NCI-H82 treated with DMSO at 0.1 percent for 48 hours (cell line): Measurements from ENCODE around the gene NT5M.
A peak's percentile ranks its signal among the peaks of the same experiment; 100 is the strongest.
"Not testable (repeated sequence)": the region's sequence is repeated elsewhere in the genome, so short reads cannot be mapped to it uniquely, and the experiment has no call there.

ENCODE experiments used
- DNase-seq: peaks from one replicate; lab custom pipeline; 2025; ENCODE audit not compliant: unreplicated experiment; lab: John Stamatoyannopoulos, UW

NT5M gene

DNA sequence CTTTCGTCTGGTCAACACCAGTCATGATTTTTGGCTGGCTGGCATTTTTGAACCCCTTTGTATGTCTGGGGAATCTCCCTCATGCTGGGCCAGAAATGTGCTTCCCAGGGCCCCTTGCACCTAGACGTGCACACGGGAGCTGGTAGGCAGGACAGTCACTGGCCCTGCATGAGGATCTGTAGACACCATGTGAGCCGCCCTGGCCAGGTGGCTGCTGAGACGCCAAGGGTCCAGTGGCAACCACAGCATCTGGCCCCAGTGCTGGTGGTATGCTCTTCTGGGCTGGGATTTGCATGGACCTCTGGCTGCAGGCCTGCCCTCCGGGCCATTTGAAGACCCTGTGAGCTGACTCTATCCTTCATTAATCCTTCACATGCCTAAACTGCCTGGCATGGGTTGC lies 67.5 kb downstream of the NT5M start:
- DNase-seq, result no peak

DNA sequence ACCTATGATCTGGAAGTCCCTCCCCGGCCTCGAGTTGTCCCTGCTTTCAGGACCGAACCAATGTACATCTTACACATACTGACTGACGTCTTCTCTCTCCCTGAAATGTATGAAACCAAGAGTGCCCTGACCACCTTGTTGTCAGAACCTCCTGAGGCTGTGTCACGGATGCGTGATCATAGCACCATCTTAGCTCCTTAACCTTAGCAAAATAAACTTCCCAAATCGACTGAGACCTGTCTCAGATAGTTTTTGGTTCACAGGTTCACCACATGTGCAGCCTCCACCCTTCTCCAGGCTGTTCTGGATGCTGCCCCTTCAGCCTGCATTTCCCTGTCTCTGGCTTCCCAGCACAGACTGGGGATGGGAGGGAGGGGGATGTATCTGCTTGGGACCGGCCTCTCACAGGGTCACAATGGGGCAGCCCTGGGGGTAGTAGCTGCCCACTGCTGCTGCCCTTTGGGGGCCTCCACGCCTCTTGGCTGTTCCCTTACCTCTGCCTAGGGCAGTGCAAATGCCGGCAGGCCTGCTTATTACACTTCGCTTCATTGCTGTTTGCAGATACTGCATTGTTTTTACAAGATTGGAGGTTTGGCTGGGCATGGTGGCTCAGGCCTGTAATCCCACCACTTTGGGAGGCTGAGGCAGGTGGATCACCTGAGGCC lies 69.8 kb downstream of the NT5M start:
- DNase-seq, result no peak

- DNase-seq, result no peak
Observed at GRCh38 chr17:17375841-17376240, 72.7 kb downstream of the NT5M start.

DNA sequence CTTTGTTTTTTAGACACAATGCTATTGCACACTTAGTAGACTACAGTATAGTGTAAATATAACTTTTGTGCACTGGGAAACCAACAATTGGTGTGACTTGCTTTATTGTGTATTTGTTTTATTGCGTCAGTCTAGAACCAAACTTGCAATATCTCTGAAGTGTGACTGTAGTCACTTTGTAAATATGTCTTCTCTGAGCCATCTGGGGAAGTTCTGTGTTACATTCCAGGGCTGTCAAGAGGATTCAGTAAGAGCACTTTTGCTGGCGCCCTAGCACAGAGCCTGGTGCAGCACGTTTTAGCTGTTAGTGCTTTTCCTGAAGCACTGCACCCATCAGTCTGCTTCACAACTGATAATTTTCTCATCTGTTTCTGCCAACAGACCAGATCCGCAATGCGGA lies 73.2 kb downstream of the NT5M start:
- no peak for DNase-seq

GRCh38 chr17:17377071-17377967 lies 74.1 kb downstream of the NT5M start:
- peak; percentile 35 for DNase-seq

DNA sequence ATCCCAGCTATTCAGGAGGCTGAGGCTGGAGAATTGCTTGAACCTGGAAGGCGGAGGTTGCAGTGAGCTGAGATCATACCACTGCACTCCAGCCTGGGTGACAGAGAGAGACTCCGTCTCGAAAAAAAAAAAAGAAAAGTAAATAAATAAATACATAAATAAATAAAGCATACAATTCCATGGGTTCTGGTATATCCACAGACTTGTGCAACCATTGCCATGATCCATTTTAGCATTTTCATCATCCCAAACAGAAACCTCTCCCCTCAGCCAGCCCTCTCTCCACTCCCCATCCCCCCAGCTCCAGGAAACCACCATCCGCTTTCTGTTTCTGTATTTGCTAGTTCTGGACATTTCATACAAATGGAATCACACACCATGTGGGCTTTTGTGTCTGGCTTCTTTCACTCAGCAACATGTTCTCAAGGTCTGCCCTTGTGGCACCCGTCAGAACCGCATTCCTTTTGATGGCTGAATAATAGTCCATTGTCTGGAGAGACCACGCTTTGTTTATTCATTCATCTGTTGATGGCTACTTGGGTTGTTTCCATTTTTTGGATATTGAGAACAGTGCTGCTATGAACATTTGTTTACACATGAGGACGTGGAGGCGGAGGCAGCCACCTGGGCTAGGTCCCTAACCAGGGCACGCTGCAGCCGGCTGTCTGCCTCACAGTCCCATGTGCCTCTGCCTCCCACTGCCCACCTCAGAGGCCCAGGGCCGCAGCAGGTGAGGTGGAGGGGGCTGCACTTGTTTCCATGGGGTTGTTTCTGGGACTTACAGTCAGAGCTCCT lies 76.2 kb downstream of the NT5M start:
- DNase-seq, result no peak

DNA sequence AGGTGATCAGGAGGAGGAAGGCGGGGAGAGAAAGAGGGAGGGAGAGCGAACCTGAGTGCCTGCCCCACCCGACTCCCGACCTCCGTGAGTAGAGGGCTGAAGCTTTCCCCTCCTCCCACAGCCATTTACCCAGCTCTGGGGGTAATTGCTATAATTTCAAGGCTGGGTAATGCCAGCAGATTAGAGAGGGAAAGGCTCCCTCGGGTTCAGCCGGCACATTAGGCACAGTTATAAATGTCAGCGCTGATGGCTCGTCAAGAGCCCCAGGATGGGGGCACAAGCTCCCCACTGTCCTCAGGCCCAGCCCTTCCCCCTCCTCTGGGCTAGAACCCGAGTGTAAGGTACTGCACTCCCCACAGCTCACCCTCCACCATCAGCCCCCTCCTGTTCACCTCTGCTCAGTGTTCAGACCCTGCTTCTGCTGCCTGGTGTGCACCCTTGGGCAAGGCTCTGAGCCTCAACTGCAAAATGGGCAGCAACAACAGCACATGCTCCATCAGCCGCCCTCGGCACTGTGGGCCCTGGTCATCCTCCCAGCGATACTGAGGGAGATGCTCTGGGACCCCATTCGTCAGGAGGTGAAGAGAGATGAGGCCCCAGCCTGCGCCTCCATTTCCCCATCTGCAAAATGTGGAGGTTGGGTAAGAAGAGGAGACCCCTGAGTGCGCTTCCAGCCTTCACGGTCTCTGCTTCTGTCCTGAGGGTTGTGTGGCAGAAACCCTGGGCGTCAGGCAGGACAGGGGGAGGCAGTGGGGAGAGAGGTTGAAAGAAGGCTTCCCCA lies 77.2 kb downstream of the NT5M start:
- no peak for DNase-seq

GRCh38 chr17:17381446-17382064 lies 78.4 kb downstream of the NT5M start:
- no peak for DNase-seq

- DNase-seq, result no peak
Observed at GRCh38 chr17:17382065-17382459, 78.9 kb downstream of the NT5M start.

DNA sequence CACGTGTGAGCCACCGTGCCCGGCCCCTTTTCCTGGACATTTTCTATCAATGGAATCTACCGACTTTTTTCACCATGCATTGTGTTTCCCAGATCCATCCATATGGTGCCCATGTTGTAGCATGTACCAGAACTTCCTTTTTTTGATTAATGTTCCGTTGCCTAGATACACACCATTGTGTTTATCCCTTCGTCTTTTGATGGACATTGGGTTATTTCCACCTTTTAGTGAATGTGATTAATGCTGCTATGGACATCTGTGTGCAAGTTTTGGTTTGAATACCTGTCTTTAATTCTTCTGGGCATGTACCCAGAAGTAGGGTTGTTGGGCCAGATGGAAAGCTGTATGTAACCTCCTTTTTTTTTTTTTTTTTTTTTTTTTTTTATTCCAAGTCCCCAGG lies 79.8 kb downstream of the NT5M start:
- DNase-seq, result no peak

DNA sequence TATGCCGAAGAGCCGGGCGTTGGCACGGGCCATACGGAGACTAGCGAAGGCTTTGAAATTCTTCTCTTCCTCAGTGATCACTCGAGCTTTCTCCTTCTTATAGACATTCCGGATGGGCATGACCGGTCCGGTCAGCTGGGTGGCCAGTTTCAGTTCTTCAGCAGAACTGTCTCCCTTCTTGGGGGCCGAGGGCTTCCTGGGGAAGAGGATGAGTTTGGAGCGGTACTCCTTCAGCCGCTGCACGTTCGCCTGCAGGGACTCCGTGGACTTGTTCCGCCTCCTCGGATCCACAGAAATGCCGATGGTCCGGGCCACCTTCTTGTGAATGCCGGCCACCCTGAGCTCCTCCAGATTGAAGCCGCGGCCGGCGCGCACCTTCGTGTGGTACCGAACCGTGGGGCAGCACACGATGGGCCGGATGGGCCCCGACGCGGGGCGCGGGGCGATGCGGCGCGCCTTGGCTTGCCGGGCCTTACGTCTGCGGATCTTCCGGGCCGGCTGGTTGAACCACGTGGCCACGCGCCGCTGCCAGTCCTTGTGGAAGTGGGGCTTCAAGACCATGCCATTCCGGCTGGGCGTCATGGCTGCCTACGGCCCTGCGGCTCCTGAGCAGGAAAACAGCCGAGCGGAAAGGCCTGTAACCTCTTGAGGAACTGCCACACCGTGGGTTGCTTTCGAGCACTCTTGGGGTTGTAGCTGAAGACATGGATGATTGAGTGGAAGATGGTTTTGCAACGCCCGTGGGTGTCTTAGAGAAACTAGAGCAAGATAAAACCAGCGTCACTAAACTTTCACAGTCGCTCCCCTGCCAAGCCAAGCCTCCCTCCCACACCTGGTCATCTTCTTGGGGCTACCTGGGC lies 80.5 kb downstream of the NT5M start:
- not testable (repeated sequence) for DNase-seq

- DNase-seq, result no peak
Observed at GRCh38 chr17:17384291-17384615, 81.1 kb downstream of the NT5M start.

- no peak for DNase-seq
Observed at GRCh38 chr17:17384961-17385360, 81.8 kb downstream of the NT5M start.

DNA sequence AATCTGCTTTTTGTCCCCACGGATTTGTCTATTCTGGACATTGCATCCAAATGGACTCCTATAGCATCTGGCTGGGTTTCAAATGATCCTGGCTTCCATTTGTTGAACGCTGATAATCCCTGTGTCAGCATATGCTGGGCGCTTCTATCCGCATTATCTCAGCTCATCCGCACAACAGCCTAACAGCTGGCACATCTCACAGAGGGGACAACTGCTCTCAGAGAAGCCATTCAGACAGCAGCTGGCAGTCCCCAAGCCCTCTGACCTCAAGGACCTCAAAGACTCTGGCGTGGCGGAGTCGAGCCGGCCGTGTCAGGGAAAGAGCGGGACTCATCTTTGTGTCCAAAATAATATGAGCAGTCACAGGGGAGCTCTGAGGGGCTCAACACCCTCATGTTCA lies 82.3 kb downstream of the NT5M start:
- DNase-seq, result peak; percentile 99

GRCh38 chr17:17386094-17386800 lies 83.1 kb downstream of the NT5M start:
- DNase-seq, result no peak

GRCh38 chr17:17387017-17387497 lies 83.9 kb downstream of the NT5M start:
- DNase-seq, result no peak

GRCh38 chr17:17387498-17388362 lies 84.6 kb downstream of the NT5M start:
- peak; percentile 53 for DNase-seq
